ENCODE results near the gene FABP3.
"Not testable (repeated sequence)": the region's sequence is repeated elsewhere in the genome, so short reads cannot be mapped to it uniquely, and the experiment has no call there.

The FABP3 gene

DNA sequence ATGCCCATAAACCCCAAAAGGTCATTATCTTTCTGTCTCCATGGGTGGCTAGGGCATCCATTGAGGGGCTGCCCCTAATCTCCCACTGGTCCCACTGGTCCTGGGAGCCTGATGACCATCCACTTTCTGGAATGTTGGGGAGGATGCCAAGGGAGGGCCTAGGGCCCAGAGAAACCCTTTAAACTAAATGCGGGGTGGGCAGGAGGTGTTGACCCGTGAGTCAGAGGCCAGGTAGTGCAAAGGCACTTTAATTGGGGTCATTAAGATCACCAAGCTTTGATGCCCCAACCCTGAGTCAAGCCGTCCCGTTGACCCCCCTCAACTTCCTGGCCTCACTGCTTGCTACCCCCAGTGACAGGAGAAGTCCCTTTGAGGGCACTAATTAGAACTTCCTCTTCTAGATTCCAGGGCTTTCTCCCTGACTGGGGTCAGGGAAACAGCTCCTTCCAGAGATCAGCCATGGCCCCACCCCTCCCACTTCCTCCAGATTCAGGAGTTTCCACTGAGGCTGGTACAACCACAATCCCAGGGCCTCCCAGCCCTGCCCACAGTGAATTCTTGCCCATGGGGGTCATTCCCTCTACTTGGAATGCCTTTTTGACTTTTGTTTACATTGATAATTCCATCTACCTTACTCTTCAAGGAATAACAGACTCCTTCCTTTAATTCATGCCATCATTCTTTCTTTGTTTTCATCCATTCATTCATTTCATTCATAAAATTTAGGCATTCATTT lies 24.7 kb upstream of the FABP3 start:
- DNase-seq: no peak

DNA sequence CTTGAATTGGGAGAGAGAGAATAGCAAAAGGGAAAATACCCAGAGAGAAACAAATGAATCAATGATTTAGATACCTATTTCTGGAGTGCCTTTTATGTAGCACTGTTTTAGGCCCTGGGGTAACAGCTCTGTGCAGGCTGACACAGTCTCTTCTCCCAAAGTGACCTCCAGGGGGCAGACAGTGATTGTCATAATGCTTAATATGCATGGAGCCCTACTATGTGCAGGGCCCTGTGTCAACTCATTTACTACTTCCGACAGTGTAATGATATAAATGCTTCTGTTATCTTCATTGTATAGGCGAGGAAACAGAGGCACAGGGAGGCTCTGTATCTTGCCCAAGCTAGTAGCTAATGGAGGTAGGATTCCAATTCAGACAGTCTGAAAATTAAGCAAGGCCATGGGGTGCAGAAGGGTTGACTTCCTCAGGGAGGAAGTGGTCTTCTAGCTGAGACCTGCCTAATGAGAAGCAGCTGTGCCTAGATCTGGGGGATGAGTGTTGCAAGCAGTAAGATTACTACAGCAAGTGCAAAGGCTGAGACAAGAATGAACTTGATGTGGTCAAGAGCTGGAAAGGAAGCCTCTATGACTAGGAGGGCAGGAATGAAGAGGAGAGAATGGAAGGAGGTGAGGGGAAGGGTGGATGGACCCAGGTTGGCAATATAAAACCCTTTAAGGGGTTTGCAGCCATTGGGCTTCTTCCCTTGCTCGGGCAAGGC lies 23.9 kb upstream of the FABP3 start:
- no peak for DNase-seq

DNA sequence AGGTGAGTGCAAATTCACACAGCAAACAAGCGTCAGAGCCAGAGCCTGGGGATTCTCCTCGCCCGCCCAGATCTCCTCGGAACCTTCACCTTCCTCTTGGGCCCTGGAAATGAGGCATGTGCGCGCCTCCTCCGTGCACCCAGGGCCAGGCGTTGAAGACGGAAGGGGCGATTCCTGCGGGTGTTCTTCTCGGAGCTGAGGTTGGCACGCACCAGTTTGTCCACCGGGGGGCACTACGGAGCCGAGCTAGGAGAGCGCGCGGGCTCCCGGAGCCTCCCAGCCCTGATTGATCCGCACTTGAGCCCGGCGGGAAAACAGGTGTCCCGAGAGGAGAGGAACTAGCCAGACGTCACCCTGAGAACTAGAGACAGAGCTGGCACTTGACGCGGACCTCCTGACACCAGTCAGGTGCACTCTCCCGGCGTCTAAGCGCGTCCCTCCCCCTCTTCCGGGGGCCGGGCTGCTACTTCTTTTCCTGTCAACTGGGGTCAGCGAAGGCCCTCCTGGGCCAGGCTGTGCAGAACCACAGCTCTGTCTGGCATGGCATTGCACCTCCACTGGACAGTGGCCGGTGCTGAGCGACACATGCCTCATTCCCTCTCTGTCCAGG lies 21.8 kb upstream of the FABP3 start:
- peak; percentile 69 for DNase-seq

DNA sequence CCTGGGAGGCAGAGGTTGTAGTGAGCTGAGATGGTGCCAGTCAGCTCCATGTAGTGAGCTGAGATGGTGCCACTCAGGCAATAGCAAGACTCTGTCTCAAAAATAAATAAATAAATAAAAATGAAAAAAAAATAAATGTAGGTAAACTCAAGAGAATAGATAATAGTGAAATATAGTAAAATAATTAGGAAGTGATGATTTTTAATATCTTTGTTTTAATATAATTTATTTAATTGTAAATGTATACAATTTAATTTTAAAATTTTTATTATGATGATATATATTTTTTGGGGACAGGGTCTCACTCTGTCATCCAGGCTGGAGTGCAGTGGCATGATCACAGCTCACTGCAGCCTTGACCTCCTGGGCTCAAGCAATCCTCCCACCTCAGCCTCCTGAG lies 20.6 kb upstream of the FABP3 start:
- DNase-seq: no peak

DNA sequence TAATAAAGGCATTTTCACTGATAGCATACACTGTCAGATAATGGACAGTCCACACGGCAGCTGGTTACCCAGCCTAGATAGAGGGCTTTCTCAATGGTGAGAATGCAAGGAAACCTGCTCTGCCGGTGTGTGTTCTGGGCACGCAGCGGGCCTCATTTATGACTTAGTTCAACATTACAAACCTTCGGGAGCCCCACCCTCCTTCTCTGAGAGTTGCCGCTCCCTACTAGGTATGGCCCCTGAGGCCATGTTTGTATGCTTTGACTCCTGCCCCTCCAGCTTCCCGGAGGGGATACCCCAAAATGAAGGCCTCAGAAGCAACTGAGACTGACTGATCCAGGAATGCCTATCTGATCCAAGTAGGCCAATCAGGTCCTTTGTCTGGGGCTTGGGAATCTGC lies 17.2 kb upstream of the FABP3 start:
- no peak for DNase-seq

DNA sequence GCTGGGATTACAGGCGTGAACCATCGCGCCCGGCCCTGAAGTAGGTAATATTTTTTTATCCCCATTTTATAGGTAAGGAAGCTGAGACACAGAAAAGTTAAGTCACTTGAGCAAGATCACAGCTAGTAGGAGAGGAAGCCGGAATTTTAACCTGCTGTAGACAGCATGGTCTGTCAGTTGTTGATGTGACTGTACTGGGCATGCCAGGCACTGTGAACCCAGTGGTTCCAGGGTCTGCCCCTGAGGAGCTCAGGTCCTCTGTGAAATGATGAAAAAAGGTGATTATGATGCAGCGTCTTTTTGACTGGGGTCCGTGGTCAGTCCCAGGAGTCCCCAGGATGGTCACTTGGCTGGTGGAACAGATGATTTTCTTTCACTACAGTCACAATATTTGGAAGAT lies 16.7 kb upstream of the FABP3 start:
- no peak for DNase-seq

DNA sequence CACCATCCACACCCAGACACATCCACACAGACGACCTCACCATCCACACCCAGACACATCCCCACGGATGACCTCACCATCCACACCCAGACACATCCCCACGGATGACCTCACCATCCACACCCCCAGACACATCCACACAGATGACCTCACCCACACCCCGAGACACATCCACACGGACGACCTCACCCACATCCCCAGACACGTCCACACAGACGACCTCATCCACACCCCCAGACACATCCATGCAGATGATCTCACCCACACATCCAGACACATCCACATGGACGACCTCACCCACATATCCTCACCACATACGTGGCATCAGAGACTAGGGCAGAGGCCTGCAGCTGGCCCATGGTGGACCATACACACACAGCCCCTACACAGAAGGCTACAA lies 14.7 kb upstream of the FABP3 start:
- no peak for DNase-seq

DNA sequence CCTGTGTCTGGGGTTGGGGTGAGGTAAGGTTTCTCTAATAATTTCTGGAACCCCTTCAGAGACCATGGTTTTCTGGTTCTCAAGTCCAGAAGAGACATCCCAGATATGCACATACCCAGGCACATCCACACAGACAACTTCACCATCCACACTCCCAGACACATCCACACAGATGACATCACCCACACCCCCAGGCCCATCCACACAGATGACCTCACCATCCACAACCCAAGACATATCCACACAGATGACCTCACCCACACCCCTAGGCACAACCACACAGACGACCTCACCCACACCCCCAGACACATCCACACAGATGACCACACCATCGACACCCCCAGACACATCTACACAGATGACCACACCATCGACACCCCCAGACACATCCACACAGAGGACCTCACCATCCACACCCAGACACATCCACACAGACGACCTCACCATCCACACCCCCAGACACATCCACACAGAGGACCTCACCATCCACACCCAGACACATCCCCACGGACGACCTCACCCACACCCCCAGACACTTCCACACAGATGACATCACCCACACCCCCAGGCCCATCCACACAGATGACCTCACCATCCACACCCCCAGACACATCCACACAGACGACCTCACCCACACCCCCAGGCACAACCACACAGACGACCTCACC lies 13.8 kb upstream of the FABP3 start:
- DNase-seq: not testable (repeated sequence)

DNA sequence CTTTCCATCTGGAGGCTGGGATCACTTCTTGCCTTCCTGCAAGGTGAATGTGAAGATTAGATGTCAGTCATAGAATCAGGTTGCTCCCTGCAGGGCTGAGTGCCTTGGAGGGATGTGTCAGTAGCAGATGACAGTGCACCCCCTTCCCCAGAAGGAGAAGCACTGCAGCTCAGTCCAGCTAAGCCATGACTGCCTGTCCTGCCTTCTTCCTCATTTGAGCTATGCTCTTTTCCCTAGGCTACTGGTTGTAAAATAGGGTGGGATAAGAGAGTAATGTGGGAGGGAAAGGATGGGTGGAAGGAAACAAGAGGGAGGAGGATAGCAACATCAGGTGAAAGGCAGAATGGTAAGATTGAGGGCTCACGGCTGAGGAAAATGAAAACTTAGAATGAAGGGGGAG lies 11.1 kb upstream of the FABP3 start:
- no peak for DNase-seq

DNA sequence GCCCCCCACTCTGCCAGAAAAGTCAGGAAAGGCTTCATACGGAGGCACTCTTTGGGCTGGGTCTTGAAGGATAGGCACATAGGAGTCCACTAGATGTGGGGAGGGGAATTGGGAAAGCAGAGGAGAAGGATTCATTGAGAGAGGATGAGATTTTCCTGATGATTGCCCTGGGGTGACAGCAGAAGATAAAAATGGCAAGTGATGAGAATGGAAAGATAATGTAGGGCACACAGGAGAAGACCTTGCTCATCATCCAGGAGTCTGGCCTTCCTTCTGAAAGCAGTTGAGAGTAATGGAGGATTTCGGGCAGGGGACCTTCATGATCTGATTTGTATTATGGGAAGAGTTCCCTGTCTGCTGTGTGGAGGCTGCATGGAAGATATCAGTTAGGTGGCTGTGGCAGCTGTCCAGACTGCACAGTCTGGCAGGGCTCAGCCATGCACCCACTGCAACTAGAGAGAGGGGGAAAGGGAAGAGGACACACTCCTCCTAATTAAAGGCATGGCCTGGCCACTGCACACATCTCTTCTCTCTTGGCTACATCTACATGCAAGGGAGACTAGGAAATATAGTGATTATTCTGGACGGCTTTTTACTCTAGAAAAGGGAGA lies 9.6 kb upstream of the FABP3 start:
- DNase-seq: no peak

DNA sequence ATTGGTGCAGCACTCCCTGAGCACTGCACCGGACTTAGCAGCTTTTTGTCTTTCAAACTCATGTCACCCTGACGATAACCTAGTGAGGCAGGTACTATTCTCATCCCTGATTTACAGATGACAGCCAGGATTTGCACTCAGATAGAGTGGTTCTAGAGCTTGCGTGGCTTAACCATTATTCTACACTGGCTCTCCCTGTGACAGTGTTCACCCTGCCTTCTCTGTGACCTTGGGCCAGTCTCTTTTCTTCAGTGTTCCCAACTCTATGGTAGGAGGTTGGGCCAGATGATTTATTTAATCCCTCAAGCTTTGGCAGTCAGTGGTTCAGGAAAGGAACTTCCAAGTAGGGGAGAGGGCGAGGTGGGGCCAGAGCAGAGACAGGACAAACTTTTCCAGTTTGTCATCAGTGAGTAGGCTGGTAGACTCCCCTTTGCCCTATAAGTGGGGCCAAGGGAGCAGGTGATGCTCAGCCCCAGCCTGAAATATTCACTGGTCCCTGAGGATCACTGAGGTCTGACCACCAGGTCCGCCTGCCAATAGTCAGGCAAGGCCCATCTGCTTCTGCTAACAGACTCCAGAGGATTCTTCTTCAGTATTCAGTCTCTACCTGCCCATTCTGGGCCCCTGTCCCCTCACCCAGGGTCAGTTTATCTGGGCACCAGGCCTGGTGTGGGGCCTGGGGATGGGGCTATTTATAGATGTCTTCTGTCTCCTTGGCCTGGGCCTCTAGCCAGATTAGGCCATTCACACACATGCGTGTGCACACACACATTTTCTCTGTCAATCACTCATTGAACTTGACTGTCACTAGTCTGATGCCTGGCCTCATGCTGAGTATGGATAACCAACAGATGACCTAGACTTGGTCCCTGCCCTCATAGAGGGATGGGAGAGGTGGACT lies 8.8 kb upstream of the FABP3 start:
- no peak for DNase-seq

DNA sequence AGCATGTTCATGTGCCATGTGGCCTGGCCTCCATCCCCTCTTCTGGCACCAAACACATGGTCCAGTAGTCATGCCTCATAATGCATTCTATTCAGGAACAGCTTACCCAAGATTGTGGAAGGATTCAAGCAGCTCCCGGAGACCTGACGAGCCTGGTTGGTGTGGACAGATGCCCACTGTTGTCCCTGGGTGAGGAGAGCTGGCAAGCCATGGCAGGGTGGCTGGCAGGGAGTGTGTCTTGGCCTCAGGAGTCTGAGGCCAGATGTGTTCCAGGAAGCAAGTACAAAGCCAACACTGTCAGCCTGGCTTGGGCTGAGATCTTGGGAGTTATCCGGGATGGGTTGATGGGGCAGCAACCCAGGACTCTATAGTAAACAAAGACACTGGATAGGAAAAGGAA lies 7.3 kb upstream of the FABP3 start:
- no peak for DNase-seq

DNA sequence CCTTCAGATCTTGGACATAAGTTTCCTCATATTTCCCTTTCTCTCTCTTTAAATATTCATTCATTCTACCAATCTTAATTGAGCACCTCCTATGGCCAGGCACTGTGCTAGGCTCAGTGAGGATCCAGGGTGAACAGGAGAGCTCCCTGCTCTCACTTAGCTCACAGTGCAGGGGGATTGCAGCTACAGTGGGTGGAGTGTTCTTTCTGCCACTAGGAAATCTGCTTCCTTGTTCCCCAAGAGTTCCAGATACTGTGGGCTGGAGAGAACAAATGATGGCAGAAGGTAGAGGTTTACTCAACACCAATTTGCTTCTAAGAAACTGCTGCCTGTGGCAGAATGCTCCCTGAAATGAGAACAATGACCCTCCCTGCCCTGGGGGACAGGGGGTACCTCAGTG lies 5.1 kb upstream of the FABP3 start:
- DNase-seq: no peak

DNA sequence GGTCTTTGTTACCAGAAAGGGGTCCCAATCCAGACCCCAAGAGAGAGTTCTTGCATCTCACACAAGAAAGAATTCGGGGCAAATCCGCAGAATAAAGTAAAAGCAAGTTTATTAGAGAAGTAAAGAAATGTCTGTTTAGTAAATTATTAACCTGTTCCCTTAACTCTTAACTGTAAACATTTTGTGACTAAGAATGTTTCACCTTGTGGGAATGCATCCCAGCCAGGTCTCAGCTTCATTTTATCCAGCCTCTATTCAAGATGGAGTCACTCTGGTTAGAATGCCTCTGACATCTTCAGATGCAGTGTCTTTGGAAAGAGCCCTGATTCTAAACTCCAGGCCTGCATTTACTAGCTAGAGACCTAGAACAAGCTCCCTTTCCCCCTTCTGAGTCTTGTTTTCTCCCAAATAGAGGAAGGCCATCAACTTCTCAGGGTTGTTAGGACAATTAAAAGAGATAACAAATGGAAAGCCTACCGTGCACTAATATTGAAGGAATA lies 4.5 kb upstream of the FABP3 start:
- DNase-seq: no peak

DNA sequence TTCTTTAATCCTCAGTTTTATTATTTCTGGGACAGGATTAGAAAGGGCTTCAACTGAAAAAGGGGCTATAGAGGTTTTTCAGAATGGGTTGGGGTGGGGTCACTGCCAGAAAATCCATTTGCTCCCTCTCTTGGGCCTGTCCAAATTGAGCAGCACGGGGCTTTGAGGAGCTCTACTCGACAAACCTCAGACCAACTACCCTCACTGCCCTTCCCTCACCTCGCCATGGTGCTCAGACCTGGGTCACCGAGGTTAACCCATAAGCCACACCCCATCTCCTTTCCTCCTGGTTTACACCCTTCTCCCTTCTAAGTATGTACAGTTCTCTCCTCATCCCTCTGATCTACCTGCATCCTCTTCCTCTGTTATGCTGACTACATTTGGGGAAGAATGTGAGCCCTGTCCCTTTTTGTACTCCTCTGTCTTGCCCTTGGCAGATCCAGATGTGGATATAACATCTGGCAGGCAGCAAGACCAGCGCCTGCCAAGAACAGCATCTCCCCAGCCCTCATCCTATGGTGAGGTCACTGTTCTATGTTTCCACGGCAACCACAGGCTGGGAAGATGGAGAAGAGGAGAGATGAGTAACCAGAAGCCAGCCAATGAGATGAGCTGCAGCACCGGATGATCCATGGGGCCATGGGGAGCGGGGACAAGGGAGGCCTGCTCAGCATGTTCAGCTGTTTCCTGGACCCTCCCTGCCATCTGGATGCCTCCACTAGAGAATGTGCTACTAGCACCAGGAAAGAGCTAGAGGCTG lies 3.7 kb upstream of the FABP3 start:
- no peak for DNase-seq

DNA sequence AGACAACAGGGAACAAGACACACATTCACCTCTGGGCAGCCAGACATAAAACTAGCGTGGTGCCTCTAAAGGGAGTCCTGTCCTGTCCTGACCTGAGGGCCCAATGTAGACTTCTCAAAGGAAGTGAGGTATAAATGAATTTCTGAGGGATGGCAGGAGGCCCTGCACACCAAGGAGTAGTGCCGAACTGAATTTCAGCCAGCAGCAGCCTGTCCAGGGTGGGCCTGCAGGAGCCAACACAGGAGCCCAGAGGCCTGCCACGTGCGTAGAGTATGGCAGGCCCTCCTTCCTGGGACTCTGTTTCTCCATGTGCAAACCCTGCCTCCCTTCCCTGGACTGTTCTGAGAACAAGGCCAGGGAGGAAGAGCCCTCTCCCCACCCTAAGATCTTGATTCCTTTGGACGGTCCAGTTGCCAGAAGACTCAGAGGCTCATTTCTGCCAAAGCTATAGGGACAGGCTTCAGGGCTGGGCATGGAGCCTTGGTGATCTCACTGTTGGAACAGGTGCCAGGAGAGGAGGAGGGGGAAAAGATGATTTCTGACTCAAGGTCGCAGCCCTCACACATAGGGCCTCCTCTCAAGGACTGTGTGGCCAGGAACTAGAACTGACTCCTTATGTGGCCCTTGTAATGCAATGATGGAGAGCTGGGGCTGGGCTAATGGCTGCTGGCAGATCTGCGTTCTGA lies 1.8 kb upstream of the FABP3 start:
- DNase-seq: no peak

DNA sequence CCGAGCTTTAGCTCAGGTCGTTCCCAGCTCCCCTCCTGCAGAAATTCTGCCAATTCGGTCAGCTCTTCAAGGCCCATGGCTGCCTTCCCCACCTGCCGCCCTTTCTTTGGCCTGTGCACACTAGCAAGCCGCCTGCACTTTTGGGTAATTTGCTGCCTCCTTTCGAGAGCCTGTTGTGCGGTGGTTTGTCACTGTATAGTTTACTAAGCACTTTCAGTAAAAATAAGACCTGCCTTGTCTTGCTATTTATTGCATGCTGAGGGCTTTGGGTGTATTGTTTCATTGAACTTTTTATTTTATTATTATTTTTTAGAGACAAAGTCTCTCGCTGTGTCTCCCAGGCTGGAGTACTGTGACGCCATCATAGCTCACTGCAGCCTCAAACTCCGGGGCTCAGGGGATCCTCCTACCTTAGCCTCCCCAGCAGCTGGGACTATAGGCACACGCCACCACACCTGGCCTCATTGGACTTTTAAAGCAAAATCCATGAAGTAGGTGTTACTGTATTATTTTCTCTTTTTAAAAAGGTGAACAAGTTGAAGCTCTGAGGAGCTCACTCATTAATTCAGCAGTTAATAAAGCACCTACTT lies 1.1 kb upstream of the FABP3 start:
- no peak for DNase-seq

DNA sequence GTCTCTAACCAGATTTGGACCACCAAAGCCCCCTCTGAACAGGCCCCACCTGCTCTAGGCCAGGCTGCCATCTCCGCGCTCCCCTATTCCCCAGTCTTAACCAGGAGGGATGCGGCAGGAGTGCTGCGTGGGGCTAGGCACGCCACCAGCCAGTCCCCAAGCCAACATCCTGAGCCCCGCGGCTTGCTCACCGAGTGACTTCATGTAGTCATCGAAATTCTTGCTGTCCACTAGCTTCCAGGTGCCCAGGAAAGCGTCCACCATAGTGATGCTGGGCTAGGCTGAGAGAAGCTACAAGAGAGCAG lies 173 bp downstream of the FABP3 start:
- DNase-seq: no peak

DNA sequence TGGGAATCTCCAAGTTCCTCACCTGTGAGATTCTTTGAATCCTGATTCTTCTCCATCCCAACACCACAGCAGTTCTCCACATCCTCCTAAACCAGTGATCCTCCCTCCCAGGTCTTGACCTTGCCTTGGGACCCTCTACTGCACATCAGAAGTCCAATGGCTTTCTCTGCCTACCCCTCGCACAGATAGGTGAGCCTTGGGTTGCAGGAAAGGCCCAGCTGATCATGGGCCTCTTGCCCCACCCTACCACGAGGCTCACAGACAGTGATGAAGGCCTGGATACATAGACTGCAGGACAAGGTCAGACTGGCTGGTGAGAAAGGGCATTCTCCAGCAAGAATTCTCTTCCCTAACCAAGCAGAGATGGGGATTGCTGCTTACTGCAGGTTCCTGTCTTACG lies 825 bp downstream of the FABP3 start:
- no peak for DNase-seq
